NK-92 treated with Interleukin-12 subunit alpha and Interleukin-12 subunit beta, amount 100 ng/mL, for 24 hours (cell line): ENCODE data around the gene CT45A6.
"Not testable (repeated sequence)": the region's sequence is repeated elsewhere in the genome, so short reads cannot be mapped to it uniquely, and the experiment has no call there.

Experiments
- DNase-seq: peaks from one replicate; lab custom pipeline; 2025; lab: John Stamatoyannopoulos, UW

Gene CT45A6

GRCh38 chrX:135802687-135803086 is at the start of gene CT45A6:
TSS of gene CT45A6 (minus strand) at chrX:135802787. CDS start at chrX:135798993, 3,794 bp downstream.
- DNase-seq, result not testable (repeated sequence)

GRCh38 chrX:135837180-135837579 is 34.6 kb upstream of the CT45A6 start, which contains the start of gene CT45A7:
TSS of gene CT45A7 (minus strand) at chrX:135837280. CDS start at chrX:135833533, 3,747 bp downstream.
- not testable (repeated sequence) for DNase-seq

GRCh38 chrX:135819912-135820311 is 17.3 kb upstream of the CT45A6 start, which contains the start of gene CT45A2:
TSS of gene CT45A2 (minus strand) at chrX:135820012. CDS start at chrX:135816265, 3,747 bp downstream.
- not testable (repeated sequence) for DNase-seq

- not testable (repeated sequence) for DNase-seq
These were observed 17.2 kb downstream of the CT45A6 start, which contains the start of gene CT45A5 for GRCh38 chrX:135785403-135785802. TSS of gene CT45A5 (minus strand) at chrX:135785503. CDS start at chrX:135781729, 3,774 bp downstream.

GRCh38 chrX:135768091-135768490 is 34.5 kb downstream of the CT45A6 start, which contains the start of gene CT45A3:
TSS of gene CT45A3 (minus strand) at chrX:135768191. CDS start at chrX:135764444, 3,747 bp downstream.
- not testable (repeated sequence) for DNase-seq

- DNase-seq, result not testable (repeated sequence)
These were observed 57.8 kb downstream of the CT45A6 start for GRCh38 chrX:135744739-135745138.
